MM.1S (cell line): ENCODE data around the gene APBB1.

Experiments
- EZH2phosphoT487 ChIP-seq: fragments of 300-600 bp; sonication (generic); IDR thresholded peaks from 2 replicates; pipeline ENCODE4 v1.6.1; 2018; ENCODE audit warnings: antibody characterized with exemption, low read length
- TF ChIP-seq, protein P1 (sequence below): fragments of 300-600 bp; sonication (generic); IDR thresholded peaks from 2 replicates; pipeline ENCODE4 v1.5.1; 2016; ENCODE audit warnings: antibody characterized with exemption, low read length, mixed read lengths

DNA sequence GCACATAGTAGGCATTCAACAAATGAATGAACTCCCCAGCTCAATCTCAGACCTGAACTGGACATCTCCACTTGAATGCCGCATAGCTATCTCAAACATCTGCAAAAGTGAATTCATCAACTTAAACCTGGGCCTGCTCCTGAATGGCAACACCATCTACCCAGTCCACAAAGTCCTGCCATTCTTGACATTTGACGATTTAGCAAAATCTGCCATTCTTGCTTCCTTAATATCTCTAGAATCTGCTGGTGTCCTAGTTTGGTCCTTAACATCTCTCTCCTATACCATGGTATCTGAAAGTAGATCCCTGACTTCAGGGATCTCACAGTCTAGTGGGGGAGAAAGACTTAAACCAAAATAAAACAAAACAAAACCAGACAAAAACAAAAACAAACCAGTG, 34.3 kb upstream of the APBB1 start:
- TF ChIP-seq, protein P1, sequence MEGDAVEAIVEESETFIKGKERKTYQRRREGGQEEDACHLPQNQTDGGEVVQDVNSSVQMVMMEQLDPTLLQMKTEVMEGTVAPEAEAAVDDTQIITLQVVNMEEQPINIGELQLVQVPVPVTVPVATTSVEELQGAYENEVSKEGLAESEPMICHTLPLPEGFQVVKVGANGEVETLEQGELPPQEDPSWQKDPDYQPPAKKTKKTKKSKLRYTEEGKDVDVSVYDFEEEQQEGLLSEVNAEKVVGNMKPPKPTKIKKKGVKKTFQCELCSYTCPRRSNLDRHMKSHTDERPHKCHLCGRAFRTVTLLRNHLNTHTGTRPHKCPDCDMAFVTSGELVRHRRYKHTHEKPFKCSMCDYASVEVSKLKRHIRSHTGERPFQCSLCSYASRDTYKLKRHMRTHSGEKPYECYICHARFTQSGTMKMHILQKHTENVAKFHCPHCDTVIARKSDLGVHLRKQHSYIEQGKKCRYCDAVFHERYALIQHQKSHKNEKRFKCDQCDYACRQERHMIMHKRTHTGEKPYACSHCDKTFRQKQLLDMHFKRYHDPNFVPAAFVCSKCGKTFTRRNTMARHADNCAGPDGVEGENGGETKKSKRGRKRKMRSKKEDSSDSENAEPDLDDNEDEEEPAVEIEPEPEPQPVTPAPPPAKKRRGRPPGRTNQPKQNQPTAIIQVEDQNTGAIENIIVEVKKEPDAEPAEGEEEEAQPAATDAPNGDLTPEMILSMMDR = no peak
- TF ChIP-seq EZH2phosphoT487 = no peak
